ENCODE measurements around the gene SRP68.

Gene SRP68

GRCh38 chr17:76014100-76014924 lies 58.0 kb downstream of the SRP68 start:
- peak; percentile 93 for DNase-seq (ENCODE audit: extremely low spot score)
- CTCF ChIA-PET = interaction anchor here (0.6 to 17.6 kb wide), 76 partner anchors 8 to 384 kb away, joined by 3 to 266 read pairs (median 5); partner anchors contain the start of genes CDK3, EVPL, EXOC7 and MRPL38
- TF ChIP-seq CTCF (IDR thresholded peaks at IDR 0.05; ENCODE audit: control extremely low read depth, extremely low read depth, low read depth, missing control alignments) = peak; percentile 99
- POLR2A ChIA-PET = interaction anchor here (0.9 kb wide), 1 partner anchor 265 kb away, joined by 3 read pairs; no protein-coding TSS in a partner anchor

GRCh38 chr17:76013377-76013932 lies 58.9 kb downstream of the SRP68 start:
- no peak for TF ChIP-seq CTCF (IDR thresholded peaks at IDR 0.05; ENCODE audit: control extremely low read depth, extremely low read depth, low read depth, missing control alignments)
- POLR2A ChIA-PET = no interaction called here
- CTCF ChIA-PET = interaction anchor here (0.6 to 17.6 kb wide), 55 partner anchors 9 to 384 kb away, joined by 3 to 266 read pairs (median 5); partner anchors contain the start of genes CDK3, EVPL, EXOC7 and MRPL38

GRCh38 chr17:76011951-76012350 lies 60.4 kb downstream of the SRP68 start:
- ChIA-PET POLR2A (no interaction called here), CTCF (interaction anchor here (1.0 to 17.8 kb wide), 7 partner anchors 1 to 288 kb away, joined by 3 to 266 read pairs (median 59); partner anchors contain the start of genes CDK3 and MRPL38)
- no peak for DNase-seq (ENCODE audit: extremely low spot score)
- TF ChIP-seq CTCF (IDR thresholded peaks at IDR 0.05; ENCODE audit: control extremely low read depth, extremely low read depth, low read depth, missing control alignments) = no peak

More at GRCh38 chr17:76013377-76013932, 58.9 kb downstream of the SRP68 start:
- DNase-seq (ENCODE audit: extremely low spot score) = no peak

- no peak for DNase-seq (ENCODE audit: extremely low spot score)
- ChIA-PET CTCF (interaction anchor here (1.2 to 17.8 kb wide), 11 partner anchors 3 to 290 kb away, joined by 3 to 266 read pairs (median 5); partner anchors contain the start of genes CDK3, EVPL, MRPL38 and TRIM65), POLR2A (interaction anchor here (1.0 kb wide), 1 partner anchor 13 kb away, joined by 3 read pairs; no protein-coding TSS in a partner anchor)
- no peak for TF ChIP-seq CTCF (IDR thresholded peaks at IDR 0.05; ENCODE audit: control extremely low read depth, extremely low read depth, low read depth, missing control alignments)
Measured at GRCh38 chr17:76009969-76010661, 62.2 kb downstream of the SRP68 start.

GRCh38 chr17:76009447-76009846 lies 62.9 kb downstream of the SRP68 start:
- no peak for TF ChIP-seq CTCF (IDR thresholded peaks at IDR 0.05; ENCODE audit: control extremely low read depth, extremely low read depth, low read depth, missing control alignments)
- ChIA-PET POLR2A (interaction anchor here (0.5 kb wide), 1 partner anchor 102 kb away, joined by 7 read pairs; no protein-coding TSS in a partner anchor), CTCF (interaction anchor here (0.8 to 17.8 kb wide), 11 partner anchors 4 to 377 kb away, joined by 3 to 266 read pairs (median 4); partner anchors contain the start of genes CDK3, EVPL, MRPL38 and TRIM65)
- no peak for DNase-seq (ENCODE audit: extremely low spot score)

All from GM10248 (cell line).